Inflammatory macrophage treated with lipopolysaccharide for 4 hours (primary cell): ENCODE results near the gene MRPL23.

Experiments
- DNase-seq: peaks from one replicate; pipeline ENCODE4 v3.0.0-alpha.2; 2020

The MRPL23 gene

DNA sequence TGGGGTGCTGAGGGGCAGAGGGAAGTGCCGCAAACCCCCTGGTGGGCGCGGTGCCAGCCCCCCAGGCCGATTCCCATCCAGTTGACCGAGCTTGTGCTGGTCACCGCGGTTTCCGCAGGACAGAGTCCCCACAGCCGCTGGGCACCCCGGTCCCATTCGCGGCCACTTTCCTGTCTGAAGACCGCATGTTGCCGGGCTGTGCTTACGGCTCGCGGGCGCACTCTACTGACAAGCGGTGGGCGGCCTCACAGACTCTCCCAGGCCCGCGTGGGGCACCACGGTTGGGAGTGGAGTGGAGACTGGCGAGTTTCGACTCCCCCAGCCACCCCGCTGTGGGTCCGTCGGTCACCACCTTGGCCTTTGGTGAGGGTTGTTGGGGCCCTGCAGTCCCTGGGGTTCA lies 51.2 kb downstream of the MRPL23 start:
- no peak for DNase-seq

DNA sequence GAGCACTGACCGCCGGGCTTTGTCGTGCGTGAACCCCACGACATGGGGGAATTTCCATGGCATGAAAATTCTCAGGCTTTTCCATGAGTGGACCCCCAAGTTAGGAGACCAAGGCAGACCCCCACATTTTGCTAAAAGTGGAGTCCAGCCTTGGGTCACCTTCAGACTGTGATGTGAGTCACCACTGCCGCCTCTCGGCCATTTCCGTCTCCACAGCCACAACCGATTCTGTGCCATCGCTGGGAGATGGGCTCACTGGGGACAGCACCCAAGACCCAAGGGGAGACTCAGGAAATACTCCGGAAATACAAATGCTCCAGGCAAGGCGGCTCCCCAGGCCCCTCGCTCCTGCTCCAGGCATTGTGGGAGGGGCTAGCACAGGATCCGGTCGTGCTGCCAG lies 51.7 kb downstream of the MRPL23 start:
- DNase-seq: no peak

DNA sequence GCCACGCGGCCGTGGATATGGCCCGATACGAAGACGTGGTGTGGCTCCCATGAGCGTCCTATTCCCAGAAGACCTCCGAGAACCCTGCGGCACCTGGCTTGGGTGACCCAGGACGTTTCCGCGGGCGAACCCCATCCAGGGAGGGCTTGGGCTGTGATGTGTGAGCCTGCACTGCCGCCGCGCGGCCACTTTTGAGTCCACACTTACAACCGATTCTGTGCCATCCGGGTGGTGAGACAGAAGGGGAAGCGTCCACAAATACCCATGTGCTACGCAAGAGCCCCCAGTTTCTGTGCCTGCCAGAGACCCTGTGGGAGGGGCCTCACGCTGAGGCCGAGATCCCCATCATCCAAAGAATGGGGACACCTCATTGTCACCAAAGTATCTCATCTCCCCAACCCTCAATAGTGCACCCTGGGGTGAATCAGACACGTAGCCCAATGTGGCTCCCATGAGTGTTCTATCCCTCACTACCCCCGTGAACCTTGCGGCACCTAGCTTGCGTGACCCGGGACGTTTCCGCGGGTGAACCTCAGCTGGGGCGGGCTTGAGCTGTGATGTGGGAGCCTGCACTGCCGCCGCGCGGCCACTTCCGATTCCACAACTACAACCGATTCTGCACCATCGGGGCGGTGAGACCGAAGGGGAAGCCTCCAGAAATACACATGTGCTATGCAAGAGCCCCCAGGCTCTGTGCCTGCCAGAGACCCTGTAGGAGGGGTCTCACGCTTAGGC lies 55.1 kb downstream of the MRPL23 start:
- no peak for DNase-seq

DNA sequence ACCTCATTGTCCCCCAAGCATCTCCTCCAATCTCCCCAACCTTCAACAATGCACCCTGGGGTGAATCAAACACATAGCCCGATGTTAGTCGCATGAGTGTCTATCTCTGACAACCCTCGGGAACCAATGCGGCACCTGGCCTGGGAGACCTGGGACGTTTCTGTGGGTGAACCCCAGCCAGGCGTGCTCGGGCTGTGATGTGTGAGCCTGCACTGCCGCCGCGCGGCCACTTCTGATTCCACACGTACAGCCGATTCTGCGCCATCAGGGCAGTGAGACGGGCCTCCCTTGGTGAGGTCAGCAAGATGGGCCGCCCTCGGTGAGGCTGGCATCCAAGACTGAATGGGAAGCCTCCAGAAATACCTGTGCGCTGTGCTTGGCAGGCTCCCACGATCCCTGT lies 55.7 kb downstream of the MRPL23 start:
- DNase-seq: no peak

DNA sequence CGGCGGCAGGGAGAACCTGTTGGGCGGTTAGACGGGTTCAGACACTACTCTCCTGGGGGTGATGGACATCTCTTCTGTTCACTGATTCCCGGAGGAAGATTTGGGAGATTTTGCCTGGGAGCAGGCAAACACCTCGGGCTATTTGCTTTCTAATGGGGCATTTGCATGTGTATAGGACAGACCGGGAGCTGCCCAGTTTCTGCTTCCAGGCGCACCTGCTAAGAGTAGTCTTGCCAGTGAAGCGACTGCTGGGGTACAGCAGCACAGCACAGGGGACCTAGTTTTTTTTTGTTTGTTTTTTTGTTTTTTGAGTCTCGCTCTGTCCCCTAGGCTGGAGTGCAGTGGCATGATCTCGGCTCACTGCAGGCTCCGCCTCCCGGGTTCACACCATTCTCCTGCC lies 57.3 kb downstream of the MRPL23 start:
- no peak for DNase-seq
